Amygdala (tissue), 56 donors: Measurements from ENCODE around the gene HPSE2.

Source experiments
- DNase-seq, 56 donors: peaks; one replicate each; lab custom pipeline; 2025; lab: John Stamatoyannopoulos, UW

HPSE2 gene

GRCh38 chr10:98424295-98425254 lies 811.1 kb downstream of the HPSE2 start:
- DNase-seq, result no peak

- DNase-seq, result no peak
Measured at GRCh38 chr10:98423691-98424120, 811.9 kb downstream of the HPSE2 start.

DNA sequence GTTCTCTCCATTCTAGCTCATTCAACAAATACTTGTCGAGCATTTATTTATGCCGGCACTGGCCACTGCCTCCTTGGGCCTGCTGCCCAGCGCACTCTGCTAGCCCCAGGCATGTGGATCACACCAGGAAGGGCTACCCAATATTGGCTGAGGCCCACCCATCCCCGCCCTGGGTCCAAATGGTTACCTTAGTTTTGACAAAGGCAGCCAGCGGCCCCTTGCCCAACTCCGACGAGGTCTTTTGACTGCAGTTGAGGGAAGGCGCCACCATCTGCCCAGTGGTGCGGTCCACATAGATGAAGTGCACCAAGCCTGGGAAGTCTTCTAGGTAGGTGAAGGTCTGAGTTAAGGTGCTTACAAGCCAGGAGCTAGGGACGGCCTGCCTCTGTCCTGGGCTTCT lies 813.5 kb downstream of the HPSE2 start:
- DNase-seq, result no peak

DNA sequence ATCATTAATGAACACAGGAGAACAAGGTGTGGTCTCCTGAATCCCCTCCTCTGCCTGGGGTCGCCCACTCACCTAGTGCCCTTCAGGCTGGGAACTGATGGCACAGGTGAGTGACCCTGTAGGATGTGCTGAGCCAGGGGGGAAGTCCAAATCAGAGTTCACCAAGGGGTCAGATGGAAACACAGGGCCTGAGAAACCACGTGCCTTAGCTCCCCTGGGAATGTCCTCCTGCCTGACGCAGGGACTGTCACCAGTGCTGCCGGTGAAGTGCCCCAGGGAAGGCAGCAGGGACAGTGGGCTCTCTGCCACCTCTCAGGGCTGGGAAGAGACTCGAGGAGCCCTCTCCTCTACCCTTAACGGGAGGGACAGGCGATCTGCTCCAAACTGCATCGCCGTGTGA lies 814.9 kb downstream of the HPSE2 start:
- DNase-seq, result no peak

- no peak for DNase-seq
Measured at GRCh38 chr10:98419469-98420261, 816.0 kb downstream of the HPSE2 start.

GRCh38 chr10:98418665-98419468 lies 816.8 kb downstream of the HPSE2 start:
- no peak for DNase-seq

DNA sequence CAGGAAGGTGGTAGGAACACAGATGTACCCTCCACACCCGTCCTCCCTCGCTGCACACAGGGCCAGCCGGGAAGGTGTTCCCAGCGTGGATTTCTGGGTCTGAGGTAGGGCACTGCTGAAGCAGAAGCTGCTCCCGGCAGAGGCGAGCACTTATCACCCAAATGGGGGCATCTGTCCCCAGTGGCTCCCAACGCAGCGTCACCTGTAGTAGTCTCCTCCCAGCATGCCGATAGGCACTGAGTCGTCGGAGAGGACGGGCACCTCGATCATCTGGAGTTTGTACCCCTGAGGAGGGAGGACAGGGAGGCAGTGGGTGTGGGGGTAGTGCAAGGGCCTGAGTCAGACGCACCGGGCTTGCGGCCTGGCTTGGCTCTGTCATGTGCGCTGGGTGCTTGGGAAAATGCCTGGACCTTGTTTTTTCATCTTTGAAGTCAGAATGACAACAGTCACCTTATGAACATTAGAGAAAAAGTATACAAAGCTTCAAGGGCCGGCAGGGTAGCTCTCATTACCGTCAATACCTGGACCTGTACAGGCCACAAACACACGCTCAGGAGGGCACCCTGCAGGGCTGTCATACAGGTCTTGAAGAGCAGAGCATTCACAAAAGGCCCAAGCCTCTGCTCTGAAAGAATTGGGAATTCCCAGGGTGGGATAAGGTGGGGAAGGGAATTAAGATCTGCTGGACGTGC lies 817.5 kb downstream of the HPSE2 start:
- no peak for DNase-seq

- DNase-seq, result no peak
Measured at GRCh38 chr10:98417481-98417959, 818.1 kb downstream of the HPSE2 start.

GRCh38 chr10:98416606-98417388 lies 818.9 kb downstream of the HPSE2 start:
- DNase-seq, result no peak

DNA sequence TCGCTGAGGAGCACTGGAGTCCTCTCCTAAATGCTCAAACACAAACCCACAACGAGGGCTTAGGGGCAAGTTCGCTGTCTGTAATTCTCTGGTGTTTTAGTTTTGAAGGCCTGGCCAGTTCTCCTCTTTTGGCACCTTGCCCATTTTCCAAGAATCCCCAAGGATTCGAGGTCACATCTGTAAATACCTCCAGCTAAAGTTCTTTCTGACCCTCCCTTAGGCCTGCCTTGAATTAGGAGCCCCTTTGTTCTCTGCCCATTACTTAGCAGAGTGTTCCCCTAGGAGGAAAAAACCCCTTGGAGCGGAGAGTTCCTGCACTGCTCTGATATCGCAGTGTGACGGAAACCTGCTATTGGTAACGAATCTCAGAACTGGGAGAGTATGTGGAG lies 819.9 kb downstream of the HPSE2 start:
- DNase-seq, result no peak

GRCh38 chr10:98414932-98415730 lies 820.5 kb downstream of the HPSE2 start, which contains the start of gene PYROXD2:
Gene PYROXD2, minus strand, starts transcription at chr10:98415182. Its CDS starts 47 bp downstream, at chr10:98415135.
- peak in 54 of 56 donors; percentile 17 to 82 (median 56) for DNase-seq

DNA sequence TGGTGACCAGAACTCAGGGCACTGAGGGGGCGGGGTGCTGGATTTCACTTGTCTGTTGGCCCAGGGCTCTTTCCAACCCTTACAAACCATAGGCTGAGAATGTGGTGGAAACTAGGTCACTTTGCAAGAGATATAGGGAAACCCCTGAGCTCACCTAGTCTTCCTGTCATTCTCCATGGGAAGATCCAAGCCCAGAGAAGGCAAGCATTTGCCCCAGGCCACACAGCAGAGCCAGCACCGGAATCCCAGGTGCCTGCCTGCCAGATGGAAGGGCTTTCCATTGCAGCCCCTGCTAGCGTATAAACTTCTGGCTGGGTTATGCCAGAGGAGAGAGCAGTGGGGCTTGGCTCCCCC lies 821.1 kb downstream of the HPSE2 start:
- DNase-seq, result no peak

GRCh38 chr10:98411768-98412167 lies 823.9 kb downstream of the HPSE2 start:
- DNase-seq, result no peak

DNA sequence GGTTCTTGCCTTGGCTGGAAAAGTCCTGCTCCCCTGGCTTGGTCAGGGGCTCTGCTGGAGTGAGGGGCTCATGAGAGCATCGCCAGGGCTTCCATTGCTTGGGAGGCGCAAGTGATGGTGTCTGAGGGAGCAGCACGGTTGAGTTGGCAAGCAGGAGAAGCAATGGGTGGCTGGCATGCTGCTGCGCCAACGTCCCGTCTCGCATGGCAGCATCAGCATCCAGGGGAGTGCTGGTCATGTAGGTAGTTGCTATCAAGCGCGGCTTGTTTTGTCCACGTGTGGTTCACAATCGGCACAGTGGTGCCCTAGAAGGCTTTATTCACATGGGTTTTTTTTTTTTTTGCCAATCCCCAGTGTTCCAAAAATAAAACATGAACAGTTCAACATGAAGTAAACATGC lies 824.5 kb downstream of the HPSE2 start:
- DNase-seq, result no peak

GRCh38 chr10:98410759-98411158 lies 824.9 kb downstream of the HPSE2 start:
- DNase-seq, result no peak

- no peak for DNase-seq
Measured at GRCh38 chr10:98410135-98410743, 825.4 kb downstream of the HPSE2 start.

DNA sequence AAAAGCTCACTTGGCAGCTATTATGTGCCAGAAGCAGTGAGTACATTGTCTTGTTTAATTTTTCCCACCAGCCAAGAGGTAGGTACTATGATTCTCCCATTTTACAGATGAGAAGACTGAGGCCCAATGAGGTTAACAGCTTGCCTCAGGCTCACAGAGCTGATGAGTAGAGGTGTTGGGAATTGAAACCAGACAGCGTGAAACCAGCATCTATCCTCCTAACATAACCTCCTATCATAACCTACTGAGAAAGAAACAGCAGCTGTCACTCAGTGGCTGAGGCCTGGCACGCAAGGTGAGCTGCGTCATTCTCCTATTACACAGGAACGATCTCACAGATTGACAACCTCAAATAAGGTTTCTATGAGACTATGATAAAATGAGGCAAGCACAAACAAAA lies 826.9 kb downstream of the HPSE2 start:
- no peak for DNase-seq

DNA sequence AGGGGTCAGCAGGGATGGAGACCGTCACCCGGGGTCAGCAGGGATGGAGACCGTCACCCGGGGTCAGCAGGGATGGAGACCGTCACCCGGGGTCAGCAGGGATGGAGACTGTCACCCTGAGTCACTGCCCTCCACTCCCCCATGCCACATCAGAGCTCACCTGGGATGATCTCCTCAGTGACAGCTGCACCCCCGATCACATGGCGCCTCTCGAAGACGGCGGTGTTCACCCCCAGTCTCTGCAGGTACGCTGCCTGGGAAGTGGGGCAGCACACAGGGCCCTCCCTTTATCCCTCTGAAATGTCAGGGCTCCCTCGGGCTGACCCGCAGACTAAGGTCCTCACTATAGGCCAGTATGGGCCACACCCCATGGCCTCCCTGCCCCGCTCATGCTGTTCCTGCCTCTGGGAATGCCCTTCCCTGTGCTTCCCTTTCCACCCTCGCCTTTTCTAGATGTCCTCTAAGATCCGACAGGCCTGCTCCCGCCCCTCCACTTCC lies 827.9 kb downstream of the HPSE2 start:
- DNase-seq, result no peak
